ENCODE data around the gene PEG3. TPM values are rescaled to one million over a fixed set of nuclear protein-coding genes. Genes with fewer than 3 reads are reported as not detected.

The PEG3 gene
- polyA plus RNA-seq, 2 of the 4 experiments (the other 2 are of a cell fraction): not detected

GRCh38 chr19:56877069-56877715 is 36.7 kb upstream of the PEG3 start (continued):
- TF ChIP-seq REST (IDR thresholded peaks at IDR 0.05): no peak
- TF ChIP-seq HMGXB4 (CRISPR knock-in tag; IDR thresholded peaks at IDR 0.05; ENCODE audit: borderline replicate concordance): no peak

- ChIA-PET CTCF (no interaction called here), POLR2A (no interaction called here)
- FAIRE-seq (no peak), DNase-seq (ENCODE audit: low read depth in 1 of 2, low spot score in 1 of 2) (no peak), ATAC-seq (no peak)
- WGBS (ENCODE audit: missing lambda C conversion rate): 12% methylated on average over 3 of the region's 3 CpGs
- Histone ChIP-seq H3K4me2 (no peak overlapping the region), H3K4me1 (no peaks in the 10 kb centered on the region), H3K4me3 (no peak overlapping the region), H3K9me3 (peaks cover 65% of the 10 kb centered on the region), H3K27ac (no peak overlapping the region)
- TF ChIP-seq ZC3H11A (IDR thresholded peaks at IDR 0.05) (no peak), CTCF (IDR thresholded peaks at IDR 0.05) (no peak), HDAC2 (IDR thresholded peaks at IDR 0.05) (no peak), RNF2 (IDR thresholded peaks at IDR 0.05; ENCODE audit: borderline replicate concordance, low read depth) (no peak)
These were observed 35.2 kb upstream of the PEG3 start for GRCh38 chr19:56875717-56876116.

- FAIRE-seq: no peak
- ChIA-PET POLR2A (interaction anchor here (1.2 kb wide), 1 partner anchor 280 kb away, joined by 3 read pairs; the partner anchor contains the start of gene ZNF71), CTCF (no interaction called here)
- Histone ChIP-seq H3K4me3 (no peak overlapping the region), H3K27ac (no peak overlapping the region), H3K4me2 (no peak overlapping the region), H3K4me1 (no peaks in the 10 kb centered on the region), H3K9me3 (peaks cover 61% of the 10 kb centered on the region; the same call in 2 of the 3 replicates)
- under 1% methylated on average over 4 of the region's 4 CpGs for WGBS (ENCODE audit: missing lambda C conversion rate)
- no peak for ATAC-seq
- DNase-seq (ENCODE audit: low read depth in 1 of 2, low spot score in 1 of 2): no peak
- TF ChIP-seq TFCP2L1 (CRISPR knock-in tag; IDR thresholded peaks at IDR 0.05) (no peak), ELK1 (IDR thresholded peaks at IDR 0.05; ENCODE audit: low read depth, low read length) (no peak), EP300 (IDR thresholded peaks at IDR 0.05) (no peak), HMGXB4 (CRISPR knock-in tag; IDR thresholded peaks at IDR 0.05; ENCODE audit: borderline replicate concordance) (no peak), SREBF2 (IDR thresholded peaks at IDR 0.05) (no peak), CEBPB (IDR thresholded peaks at IDR 0.05) (no peak), PBX3 (IDR thresholded peaks at IDR 0.05) (no peak), NR3C1 (IDR thresholded peaks at IDR 0.05) (no peak), RFX5 (IDR thresholded peaks at IDR 0.05) (no peak)
These were observed 34.0 kb upstream of the PEG3 start for GRCh38 chr19:56874530-56874929.
